Stimulated activated CD8-positive, alpha-beta memory T cell treated with anti-CD3 and anti-CD28 coated beads, Interleukin-12 subunit alpha, Interleukin-12 subunit beta, amount 100 ng/mL, for 24 hours (primary cell): ENCODE measurements around the gene LEFTY1.
"Not testable (repeated sequence)": the region's sequence is repeated elsewhere in the genome, so short reads cannot be mapped to it uniquely, and the experiment has no call there.

Experiments used
- DNase-seq: peaks from one replicate; pipeline ENCODE4 v3.0.0-alpha.2; 2020; ENCODE audit errors: extremely low read depth

The LEFTY1 gene

DNA sequence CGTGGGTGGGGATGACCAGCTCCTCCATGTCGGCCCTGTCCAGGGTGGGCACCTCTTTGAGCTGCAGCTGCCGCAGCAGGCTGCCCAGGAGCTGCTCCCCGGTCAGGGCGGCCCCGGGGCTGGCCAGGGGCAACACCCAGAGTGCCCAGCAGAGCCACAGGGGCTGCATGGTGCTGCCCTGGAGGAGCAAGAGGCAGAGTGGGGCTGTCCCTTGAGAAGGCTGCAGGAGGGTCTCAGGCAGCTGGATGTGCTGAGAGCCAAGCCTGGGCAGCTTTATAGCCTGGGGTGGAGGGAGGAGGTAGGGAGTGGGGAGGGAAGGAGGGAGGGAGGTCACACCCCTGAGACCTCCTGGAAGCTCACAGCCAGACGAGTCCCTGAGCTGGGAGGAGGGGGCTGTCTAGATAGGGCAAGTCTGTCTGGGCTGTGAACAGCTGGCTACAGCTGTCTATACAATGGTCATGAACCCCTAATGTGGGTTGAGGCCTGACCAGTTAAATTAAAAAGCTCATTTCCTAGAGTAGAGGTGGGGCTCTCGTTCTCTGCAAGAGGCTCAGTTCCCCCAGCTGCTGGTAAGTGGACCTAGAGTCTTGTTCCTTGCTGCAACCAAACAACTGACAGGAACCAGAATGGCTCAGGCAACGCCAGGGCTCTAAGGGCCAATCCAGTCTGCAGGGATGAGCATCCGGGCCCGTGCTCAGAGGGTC is at the start of gene LEFTY1:
Gene LEFTY1 (minus strand): TSS at position 249 of the 704 bp plus-strand sequence. CDS start 80 bp downstream, at position 169.
- DNase-seq: no peak

- no peak for DNase-seq
Measured at GRCh38 chr1:225937048-225937968, 48.4 kb upstream of the LEFTY1 start.

DNA sequence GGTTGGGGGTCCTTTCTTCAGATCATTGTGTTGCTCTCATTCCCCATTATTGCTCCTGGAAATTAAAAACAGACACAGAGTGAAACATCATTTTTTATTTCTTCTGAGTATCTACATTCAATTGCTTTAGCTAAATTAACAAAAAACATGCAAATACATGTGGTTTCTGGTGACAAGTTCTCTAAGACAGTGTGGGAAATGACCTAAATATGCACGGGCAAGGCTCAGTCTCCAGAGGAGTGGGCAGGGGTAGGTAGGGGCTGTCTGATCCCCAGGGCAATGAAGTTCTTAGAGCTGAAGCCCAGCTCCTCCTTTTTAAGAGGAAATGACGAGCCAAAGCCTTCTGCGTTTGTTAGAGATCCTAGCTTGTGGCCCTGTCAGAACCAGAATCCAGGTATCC is 47.6 kb upstream of the LEFTY1 start:
- no peak for DNase-seq

GRCh38 chr1:225936086-225936485 is 47.1 kb upstream of the LEFTY1 start:
- DNase-seq: not testable (repeated sequence)

- DNase-seq: no peak
Measured at GRCh38 chr1:225934711-225935110, 45.8 kb upstream of the LEFTY1 start.

GRCh38 chr1:225933072-225933471 is 44.1 kb upstream of the LEFTY1 start:
- no peak for DNase-seq

DNA sequence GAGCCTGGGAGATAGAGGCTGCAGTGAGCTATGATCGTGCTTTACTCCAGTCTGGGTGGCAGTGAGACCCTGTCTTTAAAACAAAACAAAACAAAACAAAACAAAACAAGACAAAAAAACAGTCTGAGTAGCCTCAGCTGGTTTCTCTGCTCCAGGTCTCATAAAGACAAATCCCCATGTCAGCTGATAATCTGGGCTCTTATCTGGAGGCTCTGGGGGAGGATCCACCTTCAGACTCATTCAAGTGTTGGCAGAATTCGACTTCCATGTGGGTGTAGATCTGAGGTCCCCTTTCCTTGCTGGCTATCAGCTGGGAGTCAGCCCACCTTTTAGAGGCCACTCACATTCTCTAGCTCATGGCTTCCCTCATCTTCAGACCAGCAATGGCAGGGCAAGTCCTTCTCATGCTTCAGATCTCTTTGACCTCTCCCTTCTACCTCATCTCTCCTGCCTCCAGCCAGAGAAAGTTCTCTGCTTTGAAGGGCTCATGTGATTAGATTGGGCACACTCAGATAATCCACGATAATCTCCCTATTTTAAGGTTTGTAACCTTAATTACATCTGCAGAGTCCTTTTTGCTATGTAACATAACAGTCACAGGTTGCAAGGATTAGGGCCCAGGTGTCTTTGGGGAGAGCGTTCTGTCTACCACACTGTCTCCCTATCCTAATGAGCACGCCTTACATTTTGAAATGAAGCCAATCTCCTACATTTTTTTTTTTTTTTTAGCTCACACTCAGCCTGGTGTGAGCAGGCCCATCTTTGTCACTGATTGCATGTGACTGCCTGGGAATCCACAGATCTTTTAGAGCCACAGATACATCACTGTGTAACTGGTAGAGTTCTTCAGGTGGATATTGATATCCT is 42.6 kb upstream of the LEFTY1 start:
- no peak for DNase-seq

GRCh38 chr1:225930566-225930965 is 41.6 kb upstream of the LEFTY1 start:
- DNase-seq: no peak

DNA sequence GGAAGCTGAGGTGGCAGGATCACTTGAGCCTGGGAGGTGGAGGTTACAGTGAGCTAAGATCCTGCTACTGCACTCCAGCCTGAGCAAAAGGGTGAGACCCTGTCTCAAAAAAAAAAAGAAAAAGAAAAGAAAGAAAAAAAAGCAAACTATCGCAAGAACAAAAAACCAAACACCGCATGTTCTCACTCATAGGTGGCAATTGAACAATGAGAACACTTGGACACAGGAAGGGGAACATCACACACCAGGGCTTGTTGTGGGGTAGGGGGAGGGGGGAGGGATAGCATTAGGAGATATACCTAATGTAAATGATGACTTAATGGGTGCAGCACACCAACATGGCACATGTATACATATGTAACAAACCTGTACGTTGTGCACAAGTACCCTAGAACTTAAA is 40.5 kb upstream of the LEFTY1 start:
- not testable (repeated sequence) for DNase-seq

DNA sequence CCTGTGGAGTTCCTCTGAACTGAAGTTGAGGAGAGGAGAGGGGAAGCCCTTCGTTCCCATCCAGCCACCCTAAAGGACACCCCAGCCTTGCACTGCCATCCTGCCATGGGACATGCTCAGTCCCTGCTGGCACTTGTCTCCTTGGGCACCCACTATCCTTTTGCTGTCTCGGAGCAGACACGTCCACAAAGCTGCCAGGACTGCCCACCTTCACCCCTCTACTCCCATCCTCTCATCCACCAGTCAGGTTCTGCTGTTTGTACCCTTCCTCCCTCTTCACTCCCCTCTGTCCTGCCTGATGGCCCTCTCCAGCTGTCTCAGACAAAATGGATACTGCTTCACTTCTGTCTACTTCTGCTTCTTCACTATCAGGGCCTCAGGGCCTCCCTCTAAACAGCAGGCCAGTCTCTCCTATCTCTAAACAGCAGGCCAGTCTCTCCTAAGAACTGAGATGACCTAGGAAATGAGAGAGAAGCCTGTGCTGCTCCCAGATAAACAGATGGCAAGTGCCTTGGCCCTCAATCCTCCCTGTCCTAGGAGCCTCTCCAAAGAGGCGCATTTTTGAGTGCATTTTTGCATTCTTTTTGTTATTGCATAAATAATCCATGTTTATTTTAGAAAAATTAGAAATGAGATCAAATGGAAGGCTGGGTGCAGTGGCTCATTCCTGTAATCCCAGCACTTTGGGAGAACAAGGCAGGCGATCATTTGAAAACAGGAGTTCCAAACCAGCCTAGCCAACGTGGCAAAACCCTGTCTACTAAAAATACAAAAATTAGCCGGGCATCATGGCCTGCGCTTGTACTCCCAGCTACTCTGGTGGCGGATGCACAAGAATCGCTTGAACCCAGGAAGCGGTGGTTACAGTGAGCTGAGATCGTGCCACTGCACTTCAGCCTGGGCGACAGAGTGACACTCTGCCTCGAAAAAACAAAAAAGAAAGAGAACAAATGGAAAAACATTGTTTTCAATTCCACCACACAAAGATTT is 39.5 kb upstream of the LEFTY1 start:
- no peak for DNase-seq

GRCh38 chr1:225926551-225927113 is 37.7 kb upstream of the LEFTY1 start:
- DNase-seq: no peak

DNA sequence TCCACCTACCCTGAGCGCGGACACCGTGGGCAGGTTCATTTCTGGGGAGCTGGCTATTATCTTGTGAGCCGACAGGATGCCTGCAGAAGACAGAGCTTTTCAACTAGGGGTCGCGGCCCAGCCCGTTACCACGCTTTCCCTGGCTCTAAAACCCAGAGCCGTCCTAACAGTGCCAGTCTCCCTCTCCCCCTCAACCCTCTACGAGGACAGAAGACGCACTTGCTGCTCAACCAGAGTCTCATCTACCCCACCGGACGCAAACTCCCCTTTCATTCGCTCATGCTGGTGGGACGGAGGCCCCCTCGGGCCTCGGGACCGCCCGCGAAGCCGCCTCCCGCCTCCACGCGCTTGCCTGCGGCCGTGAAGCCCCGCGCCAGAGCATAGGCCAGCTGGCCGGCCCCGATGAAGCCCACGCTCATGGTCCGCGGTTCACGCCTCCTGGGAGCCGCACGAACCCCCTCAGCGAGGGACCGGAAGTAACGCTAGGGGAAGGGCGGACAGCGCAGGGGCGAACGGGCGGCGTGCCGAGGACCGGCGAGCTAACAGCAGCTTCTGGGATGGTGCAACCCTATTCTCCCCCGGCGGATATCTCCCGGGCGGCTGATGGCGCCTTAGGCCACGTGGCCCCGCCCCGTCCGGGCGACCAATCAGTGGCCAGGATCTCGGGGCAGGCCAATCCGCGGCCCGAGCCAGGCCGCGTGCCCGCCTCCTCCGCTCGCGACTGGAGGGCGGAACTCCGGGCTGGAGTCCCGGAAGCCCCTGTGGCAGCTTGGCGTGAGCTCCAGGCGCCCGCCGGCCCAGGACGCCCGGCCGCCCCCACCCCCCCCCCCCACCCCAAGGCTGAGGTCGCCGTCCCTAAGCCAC is 35.0 kb upstream of the LEFTY1 start, which contains the start of gene PYCR2:
Gene PYCR2 (minus strand): TSS at position 559 of the 864 bp plus-strand sequence. CDS start 140 bp downstream, at position 419.
- peak; percentile 82 for DNase-seq

- DNase-seq: no peak
Measured at GRCh38 chr1:225923381-225923691, 34.4 kb upstream of the LEFTY1 start.

DNA sequence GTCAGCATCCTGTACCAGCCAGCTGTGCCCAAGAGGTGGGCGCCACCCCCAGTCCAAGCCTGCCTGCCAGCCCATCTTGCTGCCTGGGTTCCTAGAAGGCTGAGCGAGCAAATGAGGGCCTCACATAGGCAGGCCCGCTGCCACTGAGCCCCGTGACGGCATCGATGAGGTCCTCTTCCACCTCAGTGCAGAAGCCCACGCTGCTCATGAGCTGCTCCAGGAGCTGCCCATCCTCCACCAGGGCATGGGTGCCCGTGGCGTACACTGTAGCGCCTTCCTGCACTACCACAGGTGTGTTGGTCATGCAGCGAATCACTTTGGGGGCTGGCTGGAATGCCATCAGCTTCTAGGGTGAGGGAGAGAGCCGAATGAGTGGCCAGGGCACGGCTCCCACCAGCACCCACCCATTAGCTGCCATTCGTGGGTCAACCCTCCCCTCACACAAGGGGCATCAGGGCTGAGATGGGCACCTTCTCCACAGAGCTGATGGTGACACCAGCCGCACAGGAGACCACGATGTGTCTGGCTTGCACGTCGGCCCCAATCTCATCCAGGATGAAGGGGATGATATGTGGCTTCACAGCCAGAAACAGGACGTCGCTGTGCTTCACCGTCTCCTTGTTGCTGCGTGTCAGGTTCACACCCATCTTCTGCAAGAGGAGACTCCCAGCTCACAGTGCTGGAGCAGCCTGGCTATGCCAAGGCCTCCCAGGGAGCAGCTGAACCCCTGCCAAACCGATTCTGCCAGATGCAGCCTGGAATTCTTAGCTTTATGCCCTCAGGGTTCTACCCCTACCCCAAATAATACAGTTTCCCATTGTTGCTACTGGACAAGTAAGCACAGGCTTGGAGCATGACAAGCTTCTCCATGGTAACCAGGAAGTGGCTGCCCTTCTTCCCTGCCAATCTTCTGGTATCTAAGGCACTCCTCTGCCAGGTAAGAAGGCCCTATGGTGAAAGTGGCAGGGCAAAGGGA is 33.1 kb upstream of the LEFTY1 start:
- no peak for DNase-seq

- DNase-seq: no peak
Measured at GRCh38 chr1:225919906-225920305, 31.0 kb upstream of the LEFTY1 start.

- no peak for DNase-seq
Measured at GRCh38 chr1:225918280-225918679, 29.3 kb upstream of the LEFTY1 start.

- no peak for DNase-seq
Measured at GRCh38 chr1:225917536-225917935, 28.6 kb upstream of the LEFTY1 start.

- DNase-seq: no peak
Measured at GRCh38 chr1:225917101-225917500, 28.2 kb upstream of the LEFTY1 start.
